DOHH2 (cell line): Measurements from ENCODE around the gene RALGAPA2.

Source experiments
- CTCF ChIP-seq: fragments of 200-600 bp; sonication (generic); IDR thresholded peaks from one replicate; pipeline ENCODE4 v1.5.1; 2014; ENCODE audit warnings: antibody characterized with exemption, mild to moderate bottlenecking, low read depth, low read length; ENCODE audit not compliant: poor library complexity, severe bottlenecking
- EZH2phosphoT487 ChIP-seq: fragments of 200-600 bp; sonication (generic); IDR thresholded peaks from 2 replicates; pipeline ENCODE4 v1.6.1; 2017; ENCODE audit warnings: borderline replicate concordance, mild to moderate bottlenecking, antibody characterized with exemption, low read length, moderate library complexity, mixed read lengths

DNA sequence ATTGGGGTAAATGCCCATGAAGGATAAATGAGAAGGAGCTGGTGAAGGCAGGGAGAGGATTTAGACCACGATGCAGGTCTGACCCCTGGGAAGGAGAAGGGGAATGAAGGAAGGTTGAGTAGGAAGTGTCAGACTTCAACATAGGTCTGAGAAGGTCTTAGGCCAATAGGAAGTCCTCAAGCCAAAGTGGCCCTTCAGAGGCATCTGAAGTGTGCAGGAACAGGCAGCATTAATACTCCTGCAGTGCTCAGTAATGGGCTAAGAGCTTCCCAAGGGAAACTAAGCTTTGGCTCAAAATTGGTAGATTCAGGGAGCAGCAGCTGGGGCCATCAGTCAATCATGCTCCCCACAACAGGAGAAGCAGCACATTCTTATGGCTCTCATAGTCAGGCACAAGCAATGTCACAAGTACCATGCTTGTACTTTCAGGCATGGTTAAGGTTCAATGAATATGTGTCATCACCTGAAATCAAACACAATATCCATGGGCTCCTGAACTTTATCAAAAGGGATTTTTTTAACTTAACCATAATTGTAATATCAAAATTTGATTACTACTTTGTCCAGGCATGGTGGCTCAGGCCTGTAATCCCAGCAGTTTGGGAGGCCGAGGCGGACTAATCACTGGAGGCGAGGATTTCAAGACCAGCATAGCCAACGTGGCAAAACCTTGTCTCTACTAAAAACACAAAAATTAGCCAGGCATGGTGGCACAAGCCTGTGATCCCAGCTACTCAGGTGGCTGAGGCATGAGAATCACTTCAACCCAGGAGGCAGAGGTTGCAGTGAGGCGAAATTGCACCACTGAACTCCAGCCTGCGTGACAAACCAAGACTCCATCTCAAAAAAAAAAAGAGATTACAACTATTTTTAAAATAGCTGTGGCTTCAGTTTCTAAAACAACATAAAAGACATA is 9.9 kb downstream of the RALGAPA2 start:
- TF ChIP-seq CTCF (no peak), EZH2phosphoT487 (no peak)
